Activated CD8-positive, alpha-beta T cell treated with anti-CD3 and anti-CD28 coated beads, Interleukin-2, amount 10 ng/mL, durations not matched to agents 7 days and 5 days (primary cell): ENCODE results near the gene DHFR2. TPM values are rescaled to one million over a fixed set of nuclear protein-coding genes. Genes with fewer than 3 reads are reported as not detected.

Source experiments
- ATAC-seq: fragments of 150-1000 bp; cut with Tn5 transposase; one replicate; pipeline ENCODE4 v1.10.0; 2021; ENCODE audit warnings: moderate library complexity
- CTCF ChIA-PET: fragments of 350-600 bp; sonication (Branson Sonifier 250); formaldehyde crosslinking; loops from one replicate; lab custom pipeline; 2021; ENCODE audit warnings: antibody characterized with exemption; lab: Charles Lee
- POLR2A ChIA-PET: fragments of 350-600 bp; sonication (Branson Sonifier 250); formaldehyde crosslinking; loops from one replicate; lab custom pipeline; 2021; ENCODE audit warnings: antibody characterized with exemption; lab: Charles Lee
- DNase-seq: peaks from one replicate; pipeline ENCODE4 v3.0.0-alpha.2; 2020
- H3K27ac Mint-ChIP-seq: one replicate; pipeline ENCODE4 v1.8.0; 2021; ENCODE audit warnings: mild to moderate bottlenecking, mixed read lengths
- H3K27me3 Mint-ChIP-seq: one replicate; pipeline ENCODE4 v1.8.0; 2021; ENCODE audit warnings: low read depth, mixed read lengths
- H3K36me3 Mint-ChIP-seq: one replicate; pipeline ENCODE4 v1.8.0; 2021; ENCODE audit warnings: low read depth, mixed read lengths
- H3K4me1 Mint-ChIP-seq: one replicate; pipeline ENCODE4 v1.8.0; 2021; ENCODE audit warnings: low read depth, mixed read lengths
- H3K4me3 Mint-ChIP-seq: one replicate; pipeline ENCODE4 v1.8.0; 2021; ENCODE audit warnings: mild to moderate bottlenecking, mixed read lengths
- H3K9me3 Mint-ChIP-seq: one replicate; pipeline ENCODE4 v1.8.0; 2022; ENCODE audit warnings: mixed read lengths; ENCODE audit not compliant: insufficient read depth
- total RNA-seq, 2 experiments: library from RNA; stranded (reverse); gene quantifications; one replicate each; pipeline ENCODE4 v1.2.3, GENCODE V29; 2021

The DHFR2 gene
- total RNA-seq, 2 experiments from 2014 or later: 6.4 to 8.1 TPM

DNA sequence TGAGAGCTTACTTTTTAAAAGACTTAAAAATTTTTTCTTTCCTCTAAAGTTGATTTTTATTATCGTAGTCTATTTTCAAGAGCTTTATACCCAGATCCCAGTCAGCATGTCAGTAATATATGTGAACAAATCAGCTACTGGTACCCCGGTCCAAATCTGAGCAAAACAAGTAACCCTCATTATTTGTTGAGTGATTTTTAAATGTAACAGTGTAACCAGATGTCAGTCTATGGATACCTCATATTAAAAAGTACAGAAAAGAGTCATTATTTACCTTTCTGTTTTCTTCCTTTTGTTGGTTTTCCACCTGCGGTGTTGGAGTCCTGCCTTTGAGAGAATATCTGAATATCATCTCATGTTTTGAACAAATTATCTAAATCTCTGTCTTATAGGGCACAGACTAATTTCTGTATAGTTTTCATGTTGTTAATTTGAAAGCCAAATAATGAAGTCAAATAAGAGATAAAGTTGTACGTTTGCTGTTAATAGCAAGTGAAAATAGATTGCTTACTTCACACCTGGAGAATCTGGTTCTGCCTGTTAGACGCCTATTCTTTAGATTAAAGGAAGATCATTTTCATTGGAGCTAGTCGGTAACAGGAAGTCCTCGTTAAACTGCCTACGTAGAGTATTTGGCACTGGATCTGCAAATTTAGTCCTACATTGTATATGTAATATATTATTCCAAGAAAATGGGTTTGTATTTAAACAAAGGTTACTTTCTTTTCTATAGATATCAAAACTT is 34.5 kb downstream of the DHFR2 start, which contains the start of gene STX19:
Gene STX19 (minus strand): TSS at position 505 of the 745 bp plus-strand sequence. CDS start 13,328 bp downstream, outside the sequence.
- ChIA-PET POLR2A (no interaction called here), CTCF (no interaction called here)
- Mint-ChIP-seq H3K4me1 (no peaks in the 10 kb centered on the region), H3K27ac (no peak within 1 kb of the TSS), H3K36me3 (peaks cover 1% of the 10 kb centered on the region), H3K9me3 (no peaks in the 10 kb centered on the region), H3K4me3 (no peak within 1 kb of the TSS), H3K27me3 (no peaks in the 10 kb centered on the region)
- DNase-seq: no peak
- no peak for ATAC-seq

DNA sequence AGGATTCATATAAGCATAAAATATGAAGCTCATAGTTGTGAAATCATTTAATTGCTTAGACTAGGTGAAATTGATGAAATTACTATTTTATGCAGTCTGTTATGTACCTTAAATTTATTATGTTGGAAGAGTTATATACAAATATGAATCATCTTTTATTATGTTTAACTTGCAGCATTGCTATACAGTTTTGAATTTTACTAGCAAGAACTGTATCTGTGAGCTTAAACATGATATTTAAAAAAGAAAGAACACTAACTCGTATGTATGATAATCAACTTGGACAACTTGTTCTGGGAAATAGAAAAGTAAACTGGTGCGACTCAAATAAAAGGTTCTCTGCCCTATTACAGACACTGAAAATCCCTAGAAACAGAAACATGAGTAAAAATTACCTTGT is 36.1 kb downstream of the DHFR2 start:
- no peak for ATAC-seq
- Mint-ChIP-seq H3K4me1 (no peaks in the 10 kb centered on the region), H3K9me3 (no peaks in the 10 kb centered on the region), H3K4me3 (no peak overlapping the region), H3K27me3 (no peaks in the 10 kb centered on the region), H3K36me3 (peaks cover 1% of the 10 kb centered on the region), H3K27ac (no peak overlapping the region)
- ChIA-PET POLR2A (no interaction called here), CTCF (no interaction called here)
- DNase-seq: no peak

DNA sequence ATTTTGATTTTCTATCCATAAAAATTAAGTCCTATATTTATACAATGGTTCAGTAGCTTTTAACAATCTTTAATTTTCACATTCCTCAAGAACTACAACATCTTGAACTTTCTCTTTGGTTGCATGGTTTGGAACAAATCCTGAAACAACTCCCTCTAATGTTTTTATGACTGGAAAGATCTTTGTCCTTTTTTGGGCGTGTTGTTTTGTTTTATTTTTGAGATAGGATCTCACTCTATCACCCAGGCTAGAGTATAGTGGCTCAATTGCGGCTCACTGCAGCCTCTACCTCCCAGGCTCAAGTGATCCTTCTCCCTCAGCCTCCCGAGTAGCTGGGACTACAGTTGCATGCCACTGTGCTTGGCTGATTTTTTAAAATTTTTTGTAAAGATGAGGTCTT is 38.3 kb downstream of the DHFR2 start:
- Mint-ChIP-seq H3K36me3 (no peaks in the 10 kb centered on the region), H3K9me3 (no peaks in the 10 kb centered on the region), H3K27ac (no peak overlapping the region)

GRCh38 chr3:94020293-94020692 is 42.4 kb downstream of the DHFR2 start:
- DNase-seq: no peak
- ChIA-PET POLR2A (no interaction called here), CTCF (interaction anchor here (1.0 to 1.4 kb wide), 3 partner anchors 15 to 50 kb away, joined by 3 to 6 read pairs (median 3); no protein-coding TSS in a partner anchor)
- no peaks in the 10 kb centered on the region for H3K36me3 Mint-ChIP-seq
- H3K27ac Mint-ChIP-seq: no peak overlapping the region
- no peak overlapping the region for H3K4me3 Mint-ChIP-seq
- no peaks in the 10 kb centered on the region for H3K27me3 Mint-ChIP-seq
- no peaks in the 10 kb centered on the region for H3K4me1 Mint-ChIP-seq
- H3K9me3 Mint-ChIP-seq: no peaks in the 10 kb centered on the region
- ATAC-seq: no peak

More for the DNA sequence above, 38.3 kb downstream of the DHFR2 start:
- no peak for DNase-seq
- Mint-ChIP-seq H3K4me3 (no peak overlapping the region), H3K4me1 (no peaks in the 10 kb centered on the region), H3K27me3 (no peaks in the 10 kb centered on the region)
- no peak for ATAC-seq
- POLR2A ChIA-PET: no interaction called here
- CTCF ChIA-PET: no interaction called here

GRCh38 chr3:94019659-94020058 is 43.1 kb downstream of the DHFR2 start:
- no peak overlapping the region for H3K4me3 Mint-ChIP-seq
- H3K27me3 Mint-ChIP-seq: no peaks in the 10 kb centered on the region
- H3K27ac Mint-ChIP-seq: no peak overlapping the region
- POLR2A ChIA-PET: no interaction called here
- H3K9me3 Mint-ChIP-seq: no peaks in the 10 kb centered on the region
- DNase-seq (no peak), ATAC-seq (no peak)
- peaks cover 5% of the 10 kb centered on the region for H3K36me3 Mint-ChIP-seq
- H3K4me1 Mint-ChIP-seq: peaks cover 3% of the 10 kb centered on the region
- CTCF ChIA-PET: interaction anchor here (0.7 kb wide), 1 partner anchor 9 kb away, joined by 3 read pairs; no protein-coding TSS in a partner anchor

GRCh38 chr3:94015025-94015424 is 47.7 kb downstream of the DHFR2 start:
- POLR2A ChIA-PET: interaction anchor here (1.3 kb wide), 1 partner anchor 48 kb away, joined by 5 read pairs; the partner anchor contains the start of genes DHFR2 and NSUN3
- DNase-seq (no peak), ATAC-seq (no peak)
- peaks cover 11% of the 10 kb centered on the region for H3K36me3 Mint-ChIP-seq
- H3K4me1 Mint-ChIP-seq: peaks cover 19% of the 10 kb centered on the region
- CTCF ChIA-PET: interaction anchor here (1.0 to 2.7 kb wide), 3 partner anchors 10 to 48 kb away, joined by 3 to 9 read pairs (median 3); partner anchors contain the start of genes ARL13B, DHFR2 and NSUN3
- no peaks in the 10 kb centered on the region for H3K9me3 Mint-ChIP-seq
- H3K4me3 Mint-ChIP-seq: no peak overlapping the region
- H3K27me3 Mint-ChIP-seq: no peaks in the 10 kb centered on the region
- H3K27ac Mint-ChIP-seq: no peak overlapping the region

GRCh38 chr3:94012185-94012584 is 50.5 kb downstream of the DHFR2 start:
- no peaks in the 10 kb centered on the region for H3K27me3 Mint-ChIP-seq
- POLR2A ChIA-PET: interaction anchor here (4.3 kb wide), 1 partner anchor 50 kb away, joined by 17 read pairs; the partner anchor contains the start of genes DHFR2 and NSUN3
- H3K36me3 Mint-ChIP-seq: peaks cover 11% of the 10 kb centered on the region
- no peak for ATAC-seq
- no peaks in the 10 kb centered on the region for H3K9me3 Mint-ChIP-seq
- H3K27ac Mint-ChIP-seq: no peak overlapping the region
- no peak for DNase-seq
- peaks cover 19% of the 10 kb centered on the region for H3K4me1 Mint-ChIP-seq
- no peak overlapping the region for H3K4me3 Mint-ChIP-seq
- CTCF ChIA-PET: interaction anchor here (2.7 kb wide), 1 partner anchor 8 kb away, joined by 9 read pairs; no protein-coding TSS in a partner anchor

- no peaks in the 10 kb centered on the region for H3K9me3 Mint-ChIP-seq
- ATAC-seq (peak; percentile 69), DNase-seq (no peak)
- H3K27ac Mint-ChIP-seq: peak overlapping the region; percentile 9
- POLR2A ChIA-PET: interaction anchor here (4.3 kb wide), 1 partner anchor 51 kb away, joined by 17 read pairs; the partner anchor contains the start of genes DHFR2 and NSUN3
- H3K4me1 Mint-ChIP-seq: peaks cover 19% of the 10 kb centered on the region
- CTCF ChIA-PET: interaction anchor here (0.5 to 1.5 kb wide), 2 partner anchors 8 to 58 kb away, joined by 3 to 4 read pairs; no protein-coding TSS in a partner anchor
- peaks cover 11% of the 10 kb centered on the region for H3K36me3 Mint-ChIP-seq
- peak overlapping the region; percentile 2 for H3K4me3 Mint-ChIP-seq
- H3K27me3 Mint-ChIP-seq: no peaks in the 10 kb centered on the region
These were observed 51.4 kb downstream of the DHFR2 start for GRCh38 chr3:94011233-94011711.

DNA sequence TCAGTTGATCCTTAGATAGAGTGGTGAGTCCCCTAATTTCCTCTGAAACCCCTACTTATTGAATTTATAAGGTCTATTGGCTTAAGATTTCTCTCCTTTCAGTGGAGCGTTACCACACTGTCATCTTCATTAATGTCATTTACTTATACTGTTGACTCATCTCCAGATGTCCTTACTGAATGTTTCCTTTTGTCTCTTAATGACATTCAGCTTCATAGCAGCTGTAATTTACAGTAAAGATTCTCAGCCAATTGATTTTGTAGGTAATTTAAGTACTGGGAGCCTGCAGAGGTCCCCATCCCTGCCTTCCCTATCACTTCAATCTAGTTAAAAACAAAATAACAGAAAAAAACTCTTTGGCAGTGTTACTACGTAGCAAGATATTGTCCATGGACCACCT is 53.1 kb downstream of the DHFR2 start:
- DNase-seq: no peak
- CTCF ChIA-PET: no interaction called here
- peaks cover 16% of the 10 kb centered on the region for H3K4me1 Mint-ChIP-seq
- no peak overlapping the region for H3K4me3 Mint-ChIP-seq
- H3K9me3 Mint-ChIP-seq: no peaks in the 10 kb centered on the region
- no peak overlapping the region for H3K27ac Mint-ChIP-seq
- H3K27me3 Mint-ChIP-seq: no peaks in the 10 kb centered on the region
- POLR2A ChIA-PET: interaction anchor here (4.3 kb wide), 1 partner anchor 53 kb away, joined by 17 read pairs; the partner anchor contains the start of genes DHFR2 and NSUN3
- H3K36me3 Mint-ChIP-seq: peaks cover 6% of the 10 kb centered on the region
- ATAC-seq: no peak

DNA sequence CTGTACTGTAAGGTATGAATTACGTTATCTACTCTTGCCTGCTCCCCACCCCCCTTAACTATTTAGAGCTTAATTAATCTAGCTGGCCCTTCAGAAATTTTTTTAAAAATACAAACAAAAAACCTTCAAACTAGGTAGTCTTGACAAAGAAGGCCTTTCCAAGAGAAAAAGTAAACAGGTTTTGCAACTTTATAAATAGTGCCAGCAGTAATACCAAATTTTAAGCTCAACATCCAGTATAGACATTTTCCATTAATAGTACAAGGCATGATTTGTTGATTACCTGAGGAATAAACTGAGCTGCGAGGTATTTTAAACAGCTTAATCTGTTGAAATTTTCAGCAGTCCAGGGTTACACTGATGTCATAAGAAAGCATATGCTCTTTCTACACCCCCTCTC is 54.5 kb downstream of the DHFR2 start:
- DNase-seq: no peak
- POLR2A ChIA-PET: no interaction called here
- Mint-ChIP-seq H3K4me3 (no peak overlapping the region), H3K27ac (no peak overlapping the region), H3K9me3 (no peaks in the 10 kb centered on the region), H3K36me3 (peaks cover 6% of the 10 kb centered on the region), H3K27me3 (no peaks in the 10 kb centered on the region), H3K4me1 (peaks cover 18% of the 10 kb centered on the region)
- no peak for ATAC-seq
- CTCF ChIA-PET: interaction anchor here (1.2 to 1.7 kb wide), 3 partner anchors 9 to 63 kb away, joined by 4 to 8 read pairs (median 4); no protein-coding TSS in a partner anchor
